GDM1 (cell line): ENCODE results near the gene PDIA4.
"Not testable (repeated sequence)": the region's sequence is repeated elsewhere in the genome, so short reads cannot be mapped to it uniquely, and the experiment has no call there.

Source experiments
- DNase-seq: peaks from one replicate; lab custom pipeline; 2025; lab: John Stamatoyannopoulos, UW

The PDIA4 gene

DNA sequence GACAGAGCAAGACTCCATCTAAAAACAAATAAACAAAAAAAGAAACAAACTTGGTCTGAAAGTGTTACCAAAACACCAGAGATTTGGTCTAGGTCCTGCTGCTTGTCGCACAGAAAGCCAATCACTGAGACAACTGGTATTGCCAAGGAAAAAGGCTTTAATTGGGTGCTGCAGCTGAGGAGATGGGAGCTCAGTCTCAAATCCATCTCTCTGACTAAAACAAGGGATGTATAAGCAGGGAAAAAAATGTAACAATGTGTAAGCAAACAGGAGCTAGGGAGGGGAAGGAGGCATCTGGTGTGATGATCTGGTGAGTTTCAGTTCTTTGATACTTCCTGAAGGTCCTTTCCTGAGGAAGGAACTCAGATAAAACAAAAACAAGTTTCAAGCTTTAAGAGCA, 8.4 kb upstream of the PDIA4 start:
- DNase-seq = no peak

DNA sequence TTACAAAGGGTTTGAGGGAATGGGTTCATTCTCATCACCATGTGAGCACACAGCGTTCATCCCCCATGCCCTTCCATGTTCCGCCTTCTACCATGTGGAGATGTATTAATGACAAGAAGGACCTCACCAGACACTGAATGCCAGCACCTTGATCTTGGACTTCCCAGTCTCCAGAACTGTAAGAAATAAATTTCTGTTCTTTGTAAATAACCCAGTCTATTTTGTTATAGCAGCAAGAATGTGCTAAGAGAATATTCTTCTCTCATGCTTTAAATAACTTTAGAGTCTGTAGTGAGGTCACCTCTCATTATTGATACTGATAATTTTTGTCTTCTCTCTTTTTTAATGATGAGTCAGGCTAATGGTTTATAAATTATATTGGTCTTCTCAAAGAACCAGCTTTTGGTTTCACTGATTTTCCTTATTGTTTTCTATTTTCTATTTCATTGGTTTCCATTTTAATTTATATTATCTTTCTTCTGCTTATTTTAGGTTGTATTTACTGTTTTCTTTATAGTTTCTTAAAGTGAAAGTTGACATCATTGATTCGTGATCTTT, 3.1 kb upstream of the PDIA4 start:
- DNase-seq = no peak

GRCh38 chr7:149030439-149030838, 2.1 kb upstream of the PDIA4 start:
- not testable (repeated sequence) for DNase-seq

DNA sequence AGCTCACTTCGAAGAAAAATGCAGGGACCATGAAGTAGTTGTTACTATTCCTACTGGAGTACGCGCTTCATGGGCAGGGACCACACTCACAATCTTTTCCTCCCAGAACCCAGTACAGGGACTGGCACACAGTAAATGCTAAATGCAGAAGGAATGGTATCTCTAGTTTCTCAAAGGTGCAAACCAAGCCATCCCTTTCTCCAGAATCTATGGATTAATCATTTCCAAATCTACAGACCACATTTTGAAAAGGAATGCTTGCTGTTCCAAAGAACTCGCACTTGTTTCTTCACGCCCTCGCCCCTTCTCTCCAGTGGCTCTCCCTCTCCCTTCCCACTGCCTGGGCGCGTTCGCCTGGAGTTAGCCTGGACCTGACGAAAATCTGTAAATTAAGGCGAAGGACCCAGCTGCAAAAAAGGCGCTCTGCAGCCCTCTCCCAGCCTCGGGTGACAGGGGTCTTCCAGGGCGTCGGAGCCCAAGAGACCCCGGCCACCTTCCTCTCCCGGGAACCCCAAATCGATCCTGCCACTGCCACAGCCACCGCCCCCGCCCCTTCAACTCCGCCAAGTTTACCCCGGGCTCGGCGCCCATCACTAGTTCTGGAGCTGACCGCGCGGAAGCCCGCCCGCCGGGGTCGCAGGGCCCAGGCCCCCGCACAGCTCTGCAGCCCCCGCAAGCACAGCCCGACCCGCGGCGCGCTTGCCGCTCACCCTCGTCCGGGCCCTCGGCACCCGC, 527 bp downstream of the PDIA4 start:
- DNase-seq = no peak

DNA sequence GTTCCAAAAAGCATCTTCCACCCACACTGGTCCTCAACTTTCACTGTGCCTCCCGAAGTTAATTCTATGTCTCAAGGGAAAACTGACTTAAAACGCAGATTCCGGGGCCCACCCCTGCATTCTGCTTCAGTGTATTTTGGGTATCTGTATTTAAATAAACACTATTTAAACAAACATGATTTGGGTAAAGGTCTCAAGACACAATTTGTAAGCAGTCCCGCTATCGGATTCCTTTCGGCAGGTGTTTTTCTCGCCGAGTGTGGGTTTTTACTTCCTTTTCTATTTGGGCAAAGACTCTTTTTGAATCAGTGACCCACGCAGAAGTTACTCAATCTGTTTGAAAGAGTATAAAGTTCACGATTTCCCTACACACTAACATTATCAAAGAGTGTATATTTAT, 1.2 kb downstream of the PDIA4 start:
- no peak for DNase-seq

DNA sequence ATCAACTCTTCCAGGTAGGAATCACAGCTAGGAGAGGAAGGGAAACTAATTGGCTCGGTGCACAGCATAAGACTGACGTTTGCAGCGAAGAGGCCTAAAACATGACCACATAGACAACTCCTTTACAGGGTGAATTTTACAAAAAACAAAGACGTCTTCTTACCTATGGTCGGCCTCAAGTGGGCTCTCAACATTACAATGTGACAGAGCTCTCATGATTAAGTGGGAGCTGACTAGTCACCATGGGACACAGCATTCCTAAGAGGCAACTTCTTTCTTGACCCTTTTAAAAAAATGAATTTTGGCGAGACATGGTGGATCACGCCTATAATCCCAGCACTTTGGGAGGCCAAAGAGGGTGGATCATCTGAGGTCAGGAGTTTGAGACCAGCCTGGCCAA, 4.6 kb downstream of the PDIA4 start:
- DNase-seq = no peak

DNA sequence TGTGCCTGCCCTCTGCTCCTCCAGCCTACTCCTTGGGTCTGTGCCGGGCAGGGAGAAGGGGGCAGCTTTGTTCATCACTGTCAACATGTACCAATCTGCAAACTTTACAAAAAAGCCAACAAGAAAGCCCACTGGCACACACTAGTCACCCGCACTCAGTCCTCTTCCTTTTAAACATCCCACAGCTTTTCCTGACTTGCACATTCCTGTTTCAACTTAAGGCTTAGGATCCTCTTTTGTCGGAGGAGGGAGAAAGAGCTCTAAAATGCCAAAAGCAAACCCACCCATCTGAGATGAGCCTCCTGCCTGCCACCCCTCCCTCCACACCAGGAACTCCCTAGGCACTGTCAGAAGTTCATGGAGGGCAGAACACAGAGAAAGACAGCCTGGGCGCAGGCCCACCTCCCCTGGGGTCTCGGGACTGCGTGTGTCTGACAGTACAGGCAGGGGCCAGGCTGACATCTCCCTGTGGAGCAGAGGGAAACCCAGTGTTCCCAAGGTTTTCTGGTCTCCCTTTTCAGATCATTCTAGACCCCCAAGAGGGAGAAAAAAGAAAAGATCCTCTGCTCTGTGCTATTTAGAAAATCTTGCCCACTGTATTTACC, 5.4 kb downstream of the PDIA4 start:
- no peak for DNase-seq

GRCh38 chr7:149021725-149022062, 6.6 kb downstream of the PDIA4 start:
- DNase-seq = no peak

GRCh38 chr7:149020483-149020882, 7.8 kb downstream of the PDIA4 start:
- DNase-seq = no peak

GRCh38 chr7:149016876-149017275, 11.4 kb downstream of the PDIA4 start:
- no peak for DNase-seq

GRCh38 chr7:149014309-149014708, 14.0 kb downstream of the PDIA4 start:
- no peak for DNase-seq

DNA sequence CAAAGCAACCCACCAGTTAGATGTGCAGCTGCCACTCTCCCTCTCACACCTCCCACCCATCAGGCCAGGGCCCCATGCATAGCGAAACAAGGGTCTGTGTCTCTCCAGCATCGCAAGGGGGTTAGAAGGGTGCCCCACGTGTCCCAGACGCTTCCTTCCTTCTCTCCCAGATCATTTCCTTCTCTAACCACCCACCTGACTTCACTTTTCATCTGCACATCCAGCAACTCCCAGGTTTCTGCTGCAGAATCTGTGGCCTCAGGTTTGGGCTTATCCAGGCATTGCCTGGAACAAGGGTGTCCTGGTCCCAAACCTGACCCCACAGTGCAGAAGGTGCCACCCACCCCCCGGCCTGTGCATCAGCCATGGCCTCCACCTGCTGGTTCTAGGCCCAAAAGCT, 14.4 kb downstream of the PDIA4 start:
- DNase-seq = no peak

GRCh38 chr7:149012730-149013129, 15.6 kb downstream of the PDIA4 start:
- DNase-seq = not testable (repeated sequence)

- DNase-seq = no peak
Measured at GRCh38 chr7:149011491-149011890, 16.8 kb downstream of the PDIA4 start.

DNA sequence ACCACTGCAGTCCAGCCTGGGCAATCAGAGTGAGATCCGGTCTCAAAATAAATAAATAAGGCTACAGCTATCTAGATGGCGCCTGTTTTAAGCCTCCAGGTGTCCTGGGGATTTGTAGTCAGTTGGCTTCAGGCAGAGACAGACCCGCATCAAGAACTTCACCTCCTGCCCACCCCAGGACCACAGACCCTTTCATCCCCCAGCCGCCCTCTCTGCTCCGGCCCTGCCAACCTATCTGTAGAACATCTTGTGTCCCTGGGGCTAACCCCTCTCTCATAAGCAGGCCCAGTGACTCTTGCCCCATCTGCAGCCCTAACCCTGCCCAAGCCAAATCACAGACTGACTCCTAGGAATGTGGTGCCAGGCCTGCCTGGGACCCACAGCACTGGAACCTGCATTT, 17.9 kb downstream of the PDIA4 start:
- DNase-seq = no peak

- no peak for DNase-seq
Measured at GRCh38 chr7:149009527-149009926, 18.8 kb downstream of the PDIA4 start.

- DNase-seq = no peak
Measured at GRCh38 chr7:149007611-149008010, 20.7 kb downstream of the PDIA4 start.

DNA sequence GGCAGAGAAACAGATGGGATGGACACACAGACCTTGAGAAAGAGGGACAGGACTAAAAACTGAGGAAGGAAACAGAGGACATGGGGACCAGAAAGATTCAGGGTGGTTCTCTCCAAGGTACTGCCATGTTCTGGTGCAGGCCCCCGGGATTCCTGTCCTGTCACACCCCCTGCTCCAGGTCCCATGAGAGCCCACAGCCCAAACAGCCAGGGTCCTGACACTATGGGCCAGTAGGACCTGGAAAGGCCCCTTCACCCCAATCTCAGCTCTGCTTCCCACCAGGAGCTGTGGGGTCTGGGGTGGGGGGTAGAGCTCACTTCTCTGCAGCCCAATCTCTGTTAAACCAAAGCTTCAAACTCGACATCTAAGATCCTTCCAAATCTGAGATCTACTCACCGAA, 21.2 kb downstream of the PDIA4 start:
- DNase-seq = no peak

DNA sequence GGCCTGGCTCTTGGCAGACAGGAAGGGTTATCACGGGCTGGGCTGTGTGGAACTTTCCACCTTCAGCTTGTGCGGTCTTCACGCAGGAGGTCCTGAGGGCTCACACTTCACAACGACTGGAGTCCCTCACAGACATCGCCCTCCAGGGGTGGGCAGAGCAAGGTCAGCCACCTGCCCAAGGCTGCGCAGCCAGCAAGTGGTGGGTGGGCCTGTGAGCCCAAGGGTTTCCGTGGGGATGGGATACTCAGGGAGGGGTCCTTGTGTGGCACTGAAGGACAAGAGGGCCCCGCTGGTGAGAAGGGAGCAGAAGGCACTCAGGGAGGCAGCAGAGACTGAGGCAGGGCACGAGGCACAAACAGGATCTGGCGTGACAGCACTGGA, 22.0 kb downstream of the PDIA4 start:
- no peak for DNase-seq

GRCh38 chr7:149005427-149006344, 22.6 kb downstream of the PDIA4 start:
- DNase-seq = peak; percentile 62

- no peak for DNase-seq
Measured at GRCh38 chr7:149004405-149005370, 23.6 kb downstream of the PDIA4 start.
